ENCODE data around the gene LRRC1.

Gene LRRC1

DNA sequence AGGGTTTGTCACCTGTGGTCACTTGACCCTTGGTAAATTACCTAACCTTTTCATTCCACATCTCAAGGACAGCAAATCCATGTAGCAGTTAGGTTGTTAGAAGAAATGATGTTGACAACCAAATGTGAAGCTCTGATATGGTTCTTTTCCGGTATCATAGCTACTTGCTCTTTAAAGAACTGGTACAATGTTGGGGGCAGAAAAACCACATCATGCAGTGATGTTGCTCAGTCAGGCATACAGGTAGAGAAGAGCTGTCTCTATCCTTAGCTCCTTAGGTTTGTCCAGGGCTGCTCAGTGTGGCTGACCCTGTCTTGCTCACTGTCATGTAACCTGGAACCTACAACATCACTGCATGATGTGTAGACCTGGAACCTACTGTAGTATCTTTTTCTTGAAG lies 135.5 kb downstream of the LRRC1 start:
- no peak overlapping the region for H2BK15ac ChIP-seq (ENCODE audit: low read depth, poor library complexity, severe bottlenecking)
- no peak overlapping the region for H3K18ac ChIP-seq (ENCODE audit: low read depth in 1 of 2, low read length in 2 of 2)
- H3K14ac ChIP-seq (ENCODE audit: low read length in 2 of 2), result no peak overlapping the region
- H3K9ac ChIP-seq (ENCODE audit: low read length), result no peak overlapping the region
- no peak overlapping the region for H2BK12ac ChIP-seq (ENCODE audit: low read length in 2 of 2)
- H4K91ac ChIP-seq (ENCODE audit: low read length), result no peak overlapping the region
- no peak overlapping the region for H3K4me3 ChIP-seq (ENCODE audit: insufficient read depth in 1 of 2, low read depth in 1 of 2, low read length in 2 of 2)
- no peak overlapping the region for H3K23ac ChIP-seq (ENCODE audit: low read length in 2 of 2)
- no peak overlapping the region for H2AFZ ChIP-seq (ENCODE audit: low read depth, low read length)
- no peak overlapping the region for H3K27ac ChIP-seq (ENCODE audit: low read length, poor library complexity, severe bottlenecking)
- H3K4me1 ChIP-seq (ENCODE audit: control insufficient read depth, insufficient read depth, low read depth, low read length), result no peaks in the 10 kb centered on the region
- no peaks in the 10 kb centered on the region for H3K9me3 ChIP-seq (ENCODE audit: control insufficient read depth, low read length)
- H3K4ac ChIP-seq (ENCODE audit: low read depth in 1 of 2, low read length in 2 of 2), result no peak overlapping the region
- no peak overlapping the region for H2BK5ac ChIP-seq (ENCODE audit: low read depth, low read length, poor library complexity, severe bottlenecking)
- H4K8ac ChIP-seq (ENCODE audit: low read length), result no peak overlapping the region
- peaks cover 0 to 8% of the 10 kb centered on the region in 2 experiments for H3K36me3 ChIP-seq (ENCODE audit: control insufficient read depth in 1 of 2, insufficient read depth in 2 of 2, low read depth in 1 of 2, low read length in 2 of 2)
- no peak overlapping the region for H3K4me2 ChIP-seq (ENCODE audit: low read length, poor library complexity, severe bottlenecking)
- H2BK120ac ChIP-seq (ENCODE audit: low read depth, low read length), result no peak overlapping the region
- peaks cover 0 to 5% of the 10 kb centered on the region in 2 experiments for H3K27me3 ChIP-seq (ENCODE audit: control insufficient read depth in 1 of 2, insufficient read depth in 1 of 2, low read length in 2 of 2)
- 97% methylated on average over 1 of the region's 1 CpG for WGBS
- H2AK5ac ChIP-seq (ENCODE audit: low read length, severe bottlenecking), result no peak overlapping the region
- no peaks in the 10 kb centered on the region for H3K79me1 ChIP-seq (replicated peaks; ENCODE audit: low read length, poor library complexity, severe bottlenecking)
- DNase-seq, result no peak

DNA sequence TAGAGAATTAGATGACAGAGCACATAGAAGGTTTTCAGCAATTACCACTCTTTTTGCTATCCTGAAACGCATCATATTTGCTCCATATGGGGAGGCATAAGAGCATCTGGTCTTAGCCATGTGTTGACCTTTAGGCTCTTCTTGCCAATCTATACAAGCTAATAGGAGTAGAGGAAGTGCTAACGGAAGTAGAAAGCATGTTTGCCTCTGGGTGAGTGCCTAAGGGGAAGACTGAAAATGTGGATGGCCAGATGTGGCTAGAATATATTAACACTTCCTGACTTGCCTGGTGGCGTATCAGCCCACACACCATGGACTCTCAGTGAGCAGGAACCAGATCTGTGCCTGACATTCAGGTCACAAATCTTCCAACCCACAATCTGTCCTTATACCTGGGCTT lies 136.3 kb downstream of the LRRC1 start:
- Histone ChIP-seq H3K9me3 (ENCODE audit: control insufficient read depth, low read length) (no peaks in the 10 kb centered on the region), H3K14ac (ENCODE audit: low read length in 2 of 2) (no peak overlapping the region), H2BK15ac (ENCODE audit: low read depth, poor library complexity, severe bottlenecking) (no peak overlapping the region), H3K23ac (ENCODE audit: low read length in 2 of 2) (no peak overlapping the region), H4K91ac (ENCODE audit: low read length) (no peak overlapping the region), H3K27me3 (ENCODE audit: control insufficient read depth in 1 of 2, insufficient read depth in 1 of 2, low read length in 2 of 2) (peaks cover 0 to 5% of the 10 kb centered on the region in 2 experiments), H2AFZ (ENCODE audit: low read depth, low read length) (no peak overlapping the region), H2AK5ac (ENCODE audit: low read length, severe bottlenecking) (no peak overlapping the region), H3K36me3 (ENCODE audit: control insufficient read depth in 1 of 2, insufficient read depth in 2 of 2, low read depth in 1 of 2, low read length in 2 of 2) (peaks cover 0 to 8% of the 10 kb centered on the region in 2 experiments), H3K4me1 (ENCODE audit: control insufficient read depth, insufficient read depth, low read depth, low read length) (no peaks in the 10 kb centered on the region), H3K9ac (ENCODE audit: low read length) (no peak overlapping the region), H2BK12ac (ENCODE audit: low read length in 2 of 2) (no peak overlapping the region), H3K18ac (ENCODE audit: low read depth in 1 of 2, low read length in 2 of 2) (no peak overlapping the region), H3K27ac (ENCODE audit: low read length, poor library complexity, severe bottlenecking) (no peak overlapping the region), H3K4me3 (ENCODE audit: insufficient read depth in 1 of 2, low read depth in 1 of 2, low read length in 2 of 2) (no peak overlapping the region), H2BK120ac (ENCODE audit: low read depth, low read length) (no peak overlapping the region), H3K79me1 (replicated peaks; ENCODE audit: low read length, poor library complexity, severe bottlenecking) (no peaks in the 10 kb centered on the region), H3K4me2 (ENCODE audit: low read length, poor library complexity, severe bottlenecking) (no peak overlapping the region), H3K4ac (ENCODE audit: low read depth in 1 of 2, low read length in 2 of 2) (no peak overlapping the region), H2BK5ac (ENCODE audit: low read depth, low read length, poor library complexity, severe bottlenecking) (no peak overlapping the region), H4K8ac (ENCODE audit: low read length) (no peak overlapping the region)
- DNase-seq, result no peak
- 88% methylated on average over 3 of the region's 3 CpGs for WGBS

DNA sequence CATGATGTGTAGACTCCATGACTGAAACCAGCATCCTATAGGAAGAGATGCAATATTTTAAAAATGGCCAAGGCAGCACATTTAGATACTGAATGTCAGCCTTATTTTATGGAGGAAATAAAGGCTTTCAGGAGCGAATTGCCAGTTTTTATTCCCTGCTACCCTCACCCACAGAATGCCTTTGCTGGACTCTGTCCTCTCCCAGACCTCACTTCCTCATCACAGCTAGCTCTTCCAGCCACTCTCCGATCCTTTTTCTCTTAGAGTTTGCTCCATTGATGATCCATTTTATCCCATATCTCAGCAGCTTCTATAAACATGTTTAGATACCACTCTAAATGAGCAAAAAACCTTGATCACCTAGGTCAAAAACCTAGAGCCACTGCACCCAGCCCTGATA lies 137.7 kb downstream of the LRRC1 start:
- Histone ChIP-seq H3K23ac (ENCODE audit: low read length in 2 of 2) (no peak overlapping the region), H2BK5ac (ENCODE audit: low read depth, low read length, poor library complexity, severe bottlenecking) (no peak overlapping the region), H2BK120ac (ENCODE audit: low read depth, low read length) (no peak overlapping the region), H3K79me1 (replicated peaks; ENCODE audit: low read length, poor library complexity, severe bottlenecking) (no peaks in the 10 kb centered on the region), H4K91ac (ENCODE audit: low read length) (no peak overlapping the region), H4K8ac (ENCODE audit: low read length) (no peak overlapping the region), H2AFZ (ENCODE audit: low read depth, low read length) (no peak overlapping the region), H3K4me1 (ENCODE audit: control insufficient read depth, insufficient read depth, low read depth, low read length) (no peaks in the 10 kb centered on the region), H3K4ac (ENCODE audit: low read depth in 1 of 2, low read length in 2 of 2) (no peak overlapping the region), H3K4me3 (ENCODE audit: insufficient read depth in 1 of 2, low read depth in 1 of 2, low read length in 2 of 2) (no peak overlapping the region), H3K36me3 (ENCODE audit: control insufficient read depth in 1 of 2, insufficient read depth in 2 of 2, low read depth in 1 of 2, low read length in 2 of 2) (peaks cover 0 to 8% of the 10 kb centered on the region in 2 experiments), H2AK5ac (ENCODE audit: low read length, severe bottlenecking) (no peak overlapping the region), H3K14ac (ENCODE audit: low read length in 2 of 2) (no peak overlapping the region), H3K9ac (ENCODE audit: low read length) (no peak overlapping the region), H3K27ac (ENCODE audit: low read length, poor library complexity, severe bottlenecking) (no peak overlapping the region), H3K4me2 (ENCODE audit: low read length, poor library complexity, severe bottlenecking) (no peak overlapping the region), H3K9me3 (ENCODE audit: control insufficient read depth, low read length) (no peaks in the 10 kb centered on the region), H2BK12ac (ENCODE audit: low read length in 2 of 2) (no peak overlapping the region), H3K18ac (ENCODE audit: low read depth in 1 of 2, low read length in 2 of 2) (no peak overlapping the region), H2BK15ac (ENCODE audit: low read depth, poor library complexity, severe bottlenecking) (no peak overlapping the region), H3K27me3 (ENCODE audit: control insufficient read depth in 1 of 2, insufficient read depth in 1 of 2, low read length in 2 of 2) (peaks cover 0 to 8% of the 10 kb centered on the region in 2 experiments)
- no peak for DNase-seq
- WGBS, result 98% methylated on average over 2 of the region's 2 CpGs

DNA sequence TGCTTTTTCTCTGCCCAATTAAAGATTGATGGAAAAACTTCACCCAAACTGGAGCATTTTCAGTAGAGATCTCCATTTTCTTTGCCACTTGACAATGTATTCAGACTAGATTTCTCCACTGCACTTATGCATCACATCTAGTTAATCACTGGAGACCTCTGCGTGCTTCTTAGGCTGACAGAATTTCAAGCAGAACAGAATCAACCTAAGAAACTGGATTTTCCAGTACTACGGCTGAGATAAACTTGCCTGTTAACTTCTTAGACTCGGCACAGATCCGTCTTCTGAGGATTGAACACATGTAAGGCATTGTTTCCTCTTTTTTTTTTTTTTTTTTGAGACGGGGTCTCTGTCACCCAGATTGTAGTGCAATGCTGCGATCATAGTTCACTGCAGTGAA lies 139.2 kb downstream of the LRRC1 start:
- Histone ChIP-seq H3K18ac (ENCODE audit: low read depth in 1 of 2, low read length in 2 of 2) (no peak overlapping the region), H2AK5ac (ENCODE audit: low read length, severe bottlenecking) (no peak overlapping the region), H3K27ac (ENCODE audit: low read length, poor library complexity, severe bottlenecking) (no peak overlapping the region), H3K14ac (ENCODE audit: low read length in 2 of 2) (no peak overlapping the region), H3K36me3 (ENCODE audit: control insufficient read depth in 1 of 2, insufficient read depth in 2 of 2, low read depth in 1 of 2, low read length in 2 of 2) (peaks cover 0 to 8% of the 10 kb centered on the region in 2 experiments), H3K4ac (ENCODE audit: low read depth in 1 of 2, low read length in 2 of 2) (no peak overlapping the region), H3K4me3 (ENCODE audit: insufficient read depth in 1 of 2, low read depth in 1 of 2, low read length in 2 of 2) (no peak overlapping the region), H2BK5ac (ENCODE audit: low read depth, low read length, poor library complexity, severe bottlenecking) (no peak overlapping the region), H3K9ac (ENCODE audit: low read length) (no peak overlapping the region), H3K4me2 (ENCODE audit: low read length, poor library complexity, severe bottlenecking) (no peak overlapping the region), H4K91ac (ENCODE audit: low read length) (no peak overlapping the region), H2BK12ac (ENCODE audit: low read length in 2 of 2) (no peak overlapping the region), H2BK15ac (ENCODE audit: low read depth, poor library complexity, severe bottlenecking) (no peak overlapping the region), H3K9me3 (ENCODE audit: control insufficient read depth, low read length) (no peaks in the 10 kb centered on the region), H3K27me3 (ENCODE audit: control insufficient read depth in 1 of 2, insufficient read depth in 1 of 2, low read length in 2 of 2) (peaks cover 0 to 18% of the 10 kb centered on the region in 2 experiments), H3K4me1 (ENCODE audit: control insufficient read depth, insufficient read depth, low read depth, low read length) (no peaks in the 10 kb centered on the region), H3K79me1 (replicated peaks; ENCODE audit: low read length, poor library complexity, severe bottlenecking) (no peaks in the 10 kb centered on the region), H4K8ac (ENCODE audit: low read length) (no peak overlapping the region), H3K23ac (ENCODE audit: low read length in 2 of 2) (no peak overlapping the region), H2AFZ (ENCODE audit: low read depth, low read length) (no peak overlapping the region), H2BK120ac (ENCODE audit: low read depth, low read length) (no peak overlapping the region)
- no peak for DNase-seq
- 97% methylated on average over 6 of the region's 6 CpGs for WGBS
